K562 (cell line): Measurements from ENCODE around the gene IFNGR1. TPM values are rescaled to one million over a fixed set of nuclear protein-coding genes. Genes with fewer than 3 reads are reported as not detected.

ENCODE experiments used
- BCL6 ChIP-seq: fragments of 250-450 bp; sonication (Bioruptor Pico); IDR thresholded peaks from 2 replicates; pipeline ENCODE4 v1.4.0; 2020
- DPF2 ChIP-seq: fragments of 450-650 bp; IDR thresholded peaks from 2 replicates; pipeline ENCODE4 v1.6.1; 2016
- ELF2 ChIP-seq: fragments of 250-450 bp; sonication (Bioruptor Pico); IDR thresholded peaks from 2 replicates; pipeline ENCODE4 v1.5.0; 2021; ENCODE audit warnings: mild to moderate bottlenecking
- HDAC8 ChIP-seq: fragments of 450-650 bp; IDR thresholded peaks from 2 replicates; pipeline ENCODE4 v1.6.1; 2016; ENCODE audit warnings: mild to moderate bottlenecking, missing genetic modification characterization, moderate library complexity, missing compliant biosample characterization
- HEY1 ChIP-seq: fragments of 250-450 bp; sonication (Bioruptor Pico); IDR thresholded peaks from 2 replicates; pipeline ENCODE4 v1.5.0; 2020; ENCODE audit warnings: mild to moderate bottlenecking, moderate library complexity, borderline replicate concordance
- KLF10 ChIP-seq: fragments of 250-450 bp; sonication (Bioruptor Pico); IDR thresholded peaks from 2 replicates; pipeline ENCODE4 v1.6.1; 2021; ENCODE audit warnings: matching md5 sums
- MAZ ChIP-seq, 2 experiments: fragments of 450-650 bp in 1 of 2; sonication (generic) in 1 of 2; formaldehyde crosslinking; IDR thresholded peaks in 1 of 2; conservative IDR thresholded peaks in 1 of 2; 2 replicates each; pipeline versions ENCODE4 v1.4.0 to v1.5.0; 2020; ENCODE audit warnings: mild to moderate bottlenecking in 1 of 2, missing genetic modification reagents in 1 of 2
- MBD2 ChIP-seq: sonication (generic); IDR thresholded peaks from 2 replicates; pipeline ENCODE4 v1.6.1; 2016; ENCODE audit warnings: low read depth, borderline replicate concordance
- MEF2A ChIP-seq: IDR thresholded peaks from 2 replicates; pipeline ENCODE4 v1.6.1; 2011; ENCODE audit warnings: low read depth, mild to moderate bottlenecking, low read length, moderate library complexity; ENCODE audit not compliant: control insufficient read depth
- MITF ChIP-seq: IDR thresholded peaks from 2 replicates; pipeline ENCODE4 v1.6.1; 2014; ENCODE audit warnings: antibody characterized with exemption
- NFIX ChIP-seq: fragments of 250-450 bp; sonication (Bioruptor Pico); IDR thresholded peaks from 2 replicates; pipeline ENCODE4 v1.4.0; 2020; ENCODE audit warnings: low read depth, mild to moderate bottlenecking, moderate library complexity
- PRMT5 ChIP-seq: sonication (generic); formaldehyde crosslinking; IDR thresholded peaks from 2 replicates; pipeline ENCODE4 v1.5.0; 2020; ENCODE audit warnings: missing genetic modification reagents
- PRPF4 ChIP-seq: fragments of 200-400 bp; formaldehyde crosslinking; IDR thresholded peaks from one replicate; pipeline ENCODE4 v1.6.1; 2017; ENCODE audit warnings: low read length, low read depth, mild to moderate bottlenecking; ENCODE audit not compliant: insufficient read depth, poor library complexity, severe bottlenecking
- RNF2 ChIP-seq: sonication (generic); IDR thresholded peaks from 2 replicates; pipeline ENCODE4 v1.6.1; 2016
- SIX5 ChIP-seq, 2 experiments: IDR thresholded peaks; 2 replicates each; pipeline ENCODE4 v1.6.1; 2011; ENCODE audit warnings: low read length in 2 of 2, borderline replicate concordance in 1 of 2, low read depth in 1 of 2, mild to moderate bottlenecking in 1 of 2, moderate library complexity in 1 of 2; ENCODE audit not compliant: insufficient read depth in 1 of 2
- SMARCC2 ChIP-seq: fragments of 450-650 bp; IDR thresholded peaks from 2 replicates; pipeline ENCODE4 v1.6.1; 2017; ENCODE audit warnings: antibody characterized with exemption, moderate library complexity, mild to moderate bottlenecking, low read depth
- ZBTB26 ChIP-seq: fragments of 450-650 bp; formaldehyde crosslinking; IDR thresholded peaks from 2 replicates; pipeline ENCODE4 v1.4.0; 2022; ENCODE audit warnings: missing genetic modification characterization
- ZNF609 ChIP-seq: sonication (generic); formaldehyde crosslinking; IDR thresholded peaks from 2 replicates; pipeline ENCODE4 v1.8.1; 2023; ENCODE audit warnings: missing genetic modification reagents, mild to moderate bottlenecking, borderline replicate concordance
- polyA plus RNA-seq, 8 experiments: library from polyadenylated mRNA; depleted of rRNA in 4 of 8; stranded (reverse) in 5 of 8; unstranded in 3 of 8; fragments of >200 nt; fragmentation: Nextera tagmentation in 2 of 8; fragmentation: Illumina TruSeq in 1 of 8; extraction: Ambion mirVana in 2 of 8; extraction: Trizol in 1 of 8; gene quantifications; 2 replicates each; pipeline versions ENCODE4 v1.2.1 to v1.2.3, GENCODE V29; 2011 to 2014; ENCODE audit warnings: inconsistent platforms in 1 of 8, missing spikeins in 1 of 8
- total RNA-seq, 7 experiments: library from RNA; depleted of rRNA in 6 of 7; stranded (reverse); fragments of >200 nt in 6 of 7; fragmentation: Illumina TruSeq in 2 of 7; extraction: Trizol in 2 of 7; gene quantifications; 2 replicates each; pipeline versions ENCODE4 v1.2.1 to v1.2.3, GENCODE V29; 2011 to 2021; ENCODE audit warnings: low replicate concordance in 1 of 7

The IFNGR1 gene
- total and polyA plus RNA-seq, 9 of the 15 experiments (the other 6 are each of a cell fraction or from before 2014, with no cell fraction given): 14.7 to 47.0 (median 26.7) TPM

GRCh38 chr6:137170266-137171052 lies 48.7 kb downstream of the IFNGR1 start (continued):
- TF ChIP-seq ZNF609 (CRISPR knock-in tag) (no peak), ELF2 (CRISPR knock-in tag) (0 out of 2 replicates have a peak, but pooled peaks have one; percentile 60), SIX5 (IDR thresholded peaks at IDR 0.05; ENCODE audit: borderline replicate concordance in 1 of 2, insufficient read depth in 1 of 2, low read depth in 1 of 2, low read length in 2 of 2) (no peak), PRPF4 (no peak), DPF2 (peak; percentile 85), KLF10 (CRISPR knock-in tag) (0 out of 2 replicates have a peak, but pooled peaks have one; percentile 29), MBD2 (no peak), ZBTB26 (CRISPR knock-in tag) (no peak), HEY1 (peak; percentile 59; the same call in 1 of the 2 replicates), RNF2 (0 out of 2 replicates have a peak, but pooled peaks have one; percentile 16), MEF2A (no peak), MITF (peak; percentile 90), NFIX (no peak), HDAC8 (tag) (0 out of 2 replicates have a peak, but pooled peaks have one; percentile 45), MAZ (CRISPR knock-in tag; conservative IDR thresholded peaks at IDR 0.05 in 1 of 2, IDR thresholded peaks at IDR 0.05 in 1 of 2) (peak; percentile 3 to 14; a peak in 1 of 4 replicates), BCL6 (peak; percentile 73), SMARCC2 (no peak; the same call in 1 of the 2 replicates), PRMT5 (CRISPR knock-in tag) (no peak)
